ENCODE measurements around the gene SLC35F4.

DNA sequence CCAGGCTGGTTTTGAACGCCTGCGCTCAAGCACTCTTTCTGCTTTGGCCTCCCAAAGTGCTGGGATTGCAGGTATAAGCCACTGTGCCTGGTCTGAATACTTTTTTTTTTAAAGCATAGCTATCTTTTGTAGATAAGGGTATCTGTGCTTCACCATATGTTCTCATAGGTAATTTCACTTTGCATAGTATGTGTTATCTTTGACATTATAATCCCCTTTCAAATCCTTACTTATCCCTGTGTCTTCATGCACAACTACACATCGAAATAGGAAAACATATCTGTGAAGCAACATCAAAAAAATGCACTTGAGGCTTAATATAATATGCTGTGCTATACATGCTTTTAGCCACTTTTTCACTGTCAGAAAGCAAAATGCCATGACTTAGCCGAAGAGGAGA is 94.1 kb downstream of the SLC35F4 start:
- TF ChIP-seq, protein P1, sequence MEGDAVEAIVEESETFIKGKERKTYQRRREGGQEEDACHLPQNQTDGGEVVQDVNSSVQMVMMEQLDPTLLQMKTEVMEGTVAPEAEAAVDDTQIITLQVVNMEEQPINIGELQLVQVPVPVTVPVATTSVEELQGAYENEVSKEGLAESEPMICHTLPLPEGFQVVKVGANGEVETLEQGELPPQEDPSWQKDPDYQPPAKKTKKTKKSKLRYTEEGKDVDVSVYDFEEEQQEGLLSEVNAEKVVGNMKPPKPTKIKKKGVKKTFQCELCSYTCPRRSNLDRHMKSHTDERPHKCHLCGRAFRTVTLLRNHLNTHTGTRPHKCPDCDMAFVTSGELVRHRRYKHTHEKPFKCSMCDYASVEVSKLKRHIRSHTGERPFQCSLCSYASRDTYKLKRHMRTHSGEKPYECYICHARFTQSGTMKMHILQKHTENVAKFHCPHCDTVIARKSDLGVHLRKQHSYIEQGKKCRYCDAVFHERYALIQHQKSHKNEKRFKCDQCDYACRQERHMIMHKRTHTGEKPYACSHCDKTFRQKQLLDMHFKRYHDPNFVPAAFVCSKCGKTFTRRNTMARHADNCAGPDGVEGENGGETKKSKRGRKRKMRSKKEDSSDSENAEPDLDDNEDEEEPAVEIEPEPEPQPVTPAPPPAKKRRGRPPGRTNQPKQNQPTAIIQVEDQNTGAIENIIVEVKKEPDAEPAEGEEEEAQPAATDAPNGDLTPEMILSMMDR (IDR thresholded peaks at IDR 0.05) = no peak
- TF ChIP-seq POLR2A (IDR thresholded peaks at IDR 0.05) = no peak
- no peak for TF ChIP-seq EP300 (IDR thresholded peaks at IDR 0.05)
